DND-41 (cell line): ENCODE results near the gene CHN1.

ENCODE experiments used
- ATAC-seq: fragments of 200-7000 bp; cut with Tn5 transposase; 3 replicates; pipeline ENCODE4 v1.9.1; 2021; ENCODE audit warnings: low read depth; ENCODE audit not compliant: insufficient read depth
- DNase-seq: peaks from one replicate; pipeline ENCODE4 v3.0.0-alpha.2; 2020
- H2AFZ ChIP-seq: 2 replicates; pipeline ENCODE4 v1.6.0; 2012; ENCODE audit warnings: low read depth, low read length
- H3K27ac ChIP-seq: 2 replicates; pipeline ENCODE4 v1.5.1; 2012; ENCODE audit warnings: low read length, inconsistent platforms
- H3K27me3 ChIP-seq: fragments of 200-600 bp; sonication (generic); 2 replicates; pipeline ENCODE4 v1.6.0; 2012; ENCODE audit warnings: low read length, mild to moderate bottlenecking, inconsistent platforms; ENCODE audit not compliant: insufficient read depth, poor library complexity
- H3K36me3 ChIP-seq: 2 replicates; pipeline ENCODE4 v1.5.1; 2012; ENCODE audit warnings: low read length, inconsistent platforms; ENCODE audit not compliant: insufficient read depth
- H3K4me1 ChIP-seq: 2 replicates; pipeline ENCODE4 v1.5.1; 2012; ENCODE audit warnings: mild to moderate bottlenecking, low read length; ENCODE audit not compliant: insufficient read depth
- H3K4me2 ChIP-seq: 2 replicates; pipeline ENCODE4 v1.6.0; 2012; ENCODE audit warnings: mild to moderate bottlenecking, moderate library complexity, low read length, inconsistent platforms; ENCODE audit not compliant: insufficient read depth
- H3K4me3 ChIP-seq, 2 experiments: fragments of 200-600 bp in 1 of 2; shearing (Covaris generic) in 1 of 2; 2 replicates each; pipeline ENCODE4 v1.5.1; 2012 to 2016; ENCODE audit warnings: inconsistent platforms in 2 of 2, low read length in 2 of 2, mild to moderate bottlenecking in 2 of 2, low read depth in 1 of 2, moderate library complexity in 1 of 2
- H3K79me2 ChIP-seq: 2 replicates; pipeline ENCODE4 v1.6.0; 2012; ENCODE audit warnings: low read length, inconsistent platforms; ENCODE audit not compliant: insufficient read depth
- H3K9ac ChIP-seq: 2 replicates; pipeline ENCODE4 v1.6.0; 2012; ENCODE audit warnings: low read depth, mild to moderate bottlenecking, inconsistent platforms, low read length, moderate library complexity
- H3K9me3 ChIP-seq: 2 replicates; pipeline ENCODE4 v1.5.1; 2012; ENCODE audit warnings: low read length, moderate library complexity, mild to moderate bottlenecking, inconsistent platforms; ENCODE audit not compliant: insufficient read depth, severe bottlenecking
- H4K20me1 ChIP-seq: 2 replicates; pipeline ENCODE4 v1.6.0; 2012; ENCODE audit warnings: low read length; ENCODE audit not compliant: insufficient read depth
- EZH2 ChIP-seq: IDR thresholded peaks from 3 replicates; pipeline ENCODE4 v1.6.1; 2012; ENCODE audit warnings: borderline replicate concordance, low read depth, mild to moderate bottlenecking, moderate library complexity, low read length, inconsistent platforms; ENCODE audit not compliant: severe bottlenecking
- TF ChIP-seq, protein P1 (sequence below): IDR thresholded peaks from 2 replicates; pipeline ENCODE4 v1.5.1; 2012; ENCODE audit warnings: borderline replicate concordance, low read length, moderate library complexity, mild to moderate bottlenecking; ENCODE audit not compliant: poor library complexity, severe bottlenecking; ENCODE audit errors: extremely low read depth

Gene CHN1

DNA sequence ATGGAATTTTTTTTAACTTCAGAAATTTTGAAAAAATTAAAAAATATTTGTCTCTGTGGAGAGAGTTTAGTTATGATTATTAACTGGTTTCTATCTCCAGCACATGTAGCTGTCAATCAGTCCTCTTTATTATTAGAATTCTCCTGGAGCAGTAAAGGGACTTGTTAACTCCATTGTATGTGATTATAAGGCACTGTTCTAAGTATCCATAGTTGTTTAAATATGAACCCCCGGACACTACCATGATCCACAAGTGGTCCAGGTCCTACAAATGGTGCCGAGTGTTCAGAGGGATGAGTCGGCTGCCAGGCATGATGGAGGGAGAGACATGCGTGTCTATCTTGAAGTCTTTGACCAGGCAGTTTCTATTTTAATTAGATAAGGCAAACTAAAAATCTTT is 241.4 kb downstream of the CHN1 start:
- no peak for TF ChIP-seq EZH2
- TF ChIP-seq, protein P1, sequence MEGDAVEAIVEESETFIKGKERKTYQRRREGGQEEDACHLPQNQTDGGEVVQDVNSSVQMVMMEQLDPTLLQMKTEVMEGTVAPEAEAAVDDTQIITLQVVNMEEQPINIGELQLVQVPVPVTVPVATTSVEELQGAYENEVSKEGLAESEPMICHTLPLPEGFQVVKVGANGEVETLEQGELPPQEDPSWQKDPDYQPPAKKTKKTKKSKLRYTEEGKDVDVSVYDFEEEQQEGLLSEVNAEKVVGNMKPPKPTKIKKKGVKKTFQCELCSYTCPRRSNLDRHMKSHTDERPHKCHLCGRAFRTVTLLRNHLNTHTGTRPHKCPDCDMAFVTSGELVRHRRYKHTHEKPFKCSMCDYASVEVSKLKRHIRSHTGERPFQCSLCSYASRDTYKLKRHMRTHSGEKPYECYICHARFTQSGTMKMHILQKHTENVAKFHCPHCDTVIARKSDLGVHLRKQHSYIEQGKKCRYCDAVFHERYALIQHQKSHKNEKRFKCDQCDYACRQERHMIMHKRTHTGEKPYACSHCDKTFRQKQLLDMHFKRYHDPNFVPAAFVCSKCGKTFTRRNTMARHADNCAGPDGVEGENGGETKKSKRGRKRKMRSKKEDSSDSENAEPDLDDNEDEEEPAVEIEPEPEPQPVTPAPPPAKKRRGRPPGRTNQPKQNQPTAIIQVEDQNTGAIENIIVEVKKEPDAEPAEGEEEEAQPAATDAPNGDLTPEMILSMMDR: no peak
- H3K9me3 ChIP-seq: no peaks in the 10 kb centered on the region
- DNase-seq (no peak), ATAC-seq (no peak)
- no peak overlapping the region for H2AFZ ChIP-seq
- H3K27me3 ChIP-seq: peaks cover 17% of the 10 kb centered on the region
- H3K4me1 ChIP-seq: no peaks in the 10 kb centered on the region
- no peaks in the 10 kb centered on the region for H4K20me1 ChIP-seq
- no peak overlapping the region for H3K9ac ChIP-seq
- H3K4me2 ChIP-seq: no peak overlapping the region
- H3K79me2 ChIP-seq: no peaks in the 10 kb centered on the region
- H3K4me3 ChIP-seq: no peak overlapping the region
- H3K36me3 ChIP-seq: no peaks in the 10 kb centered on the region
- no peak overlapping the region for H3K27ac ChIP-seq

DNA sequence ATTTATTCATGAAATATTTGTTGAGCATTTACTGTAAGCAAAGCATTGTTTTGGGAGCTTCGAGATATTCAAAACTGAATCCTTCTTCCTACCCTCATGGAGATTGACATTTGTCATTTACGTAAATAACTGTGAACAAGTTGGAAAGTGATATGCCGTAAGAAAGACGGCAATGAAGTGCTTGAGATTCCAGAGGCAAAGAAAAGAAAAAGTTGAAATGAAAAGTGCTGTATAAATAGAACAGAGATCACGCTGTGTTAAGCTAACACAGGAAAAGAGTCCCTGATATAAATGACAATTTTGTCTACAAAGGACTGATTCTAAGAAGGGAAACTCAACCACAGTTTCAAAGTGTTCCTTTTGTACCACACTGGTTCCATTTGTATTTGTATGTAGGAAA is 242.7 kb downstream of the CHN1 start:
- H3K27ac ChIP-seq: no peak overlapping the region
- no peaks in the 10 kb centered on the region for H3K9me3 ChIP-seq
- H3K4me2 ChIP-seq: no peak overlapping the region
- H2AFZ ChIP-seq: no peak overlapping the region
- H4K20me1 ChIP-seq: no peaks in the 10 kb centered on the region
- no peaks in the 10 kb centered on the region for H3K79me2 ChIP-seq
- ATAC-seq (no peak), DNase-seq (no peak)
- H3K36me3 ChIP-seq: no peaks in the 10 kb centered on the region
- no peaks in the 10 kb centered on the region for H3K4me1 ChIP-seq
- TF ChIP-seq, protein P1: no peak
- TF ChIP-seq EZH2: no peak
- H3K9ac ChIP-seq: no peak overlapping the region
- peaks cover 13% of the 10 kb centered on the region for H3K27me3 ChIP-seq
- no peak overlapping the region for H3K4me3 ChIP-seq

DNA sequence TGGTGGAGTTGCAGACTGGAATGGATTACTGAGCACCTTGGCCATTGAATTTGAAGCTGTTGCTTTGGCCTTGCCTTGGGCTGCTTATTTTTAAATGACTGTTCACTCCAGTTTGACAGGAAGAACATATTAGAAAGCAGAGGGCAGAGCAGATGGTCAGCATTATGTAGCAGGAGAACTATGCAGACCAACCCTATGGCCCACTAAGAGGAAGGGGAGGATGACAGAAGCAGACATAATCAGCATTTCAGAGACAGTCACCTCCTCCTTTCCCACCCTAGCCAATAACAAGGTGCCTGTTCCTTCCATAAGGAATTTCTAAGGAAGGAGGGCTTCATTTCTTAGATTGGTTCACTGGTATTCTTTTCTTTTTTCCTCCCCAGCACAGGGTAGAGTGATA is 243.3 kb downstream of the CHN1 start:
- no peak overlapping the region for H3K4me2 ChIP-seq
- H3K9me3 ChIP-seq: no peaks in the 10 kb centered on the region
- H4K20me1 ChIP-seq: no peaks in the 10 kb centered on the region
- H3K79me2 ChIP-seq: no peaks in the 10 kb centered on the region
- DNase-seq (no peak), ATAC-seq (no peak)
- H3K4me1 ChIP-seq: no peaks in the 10 kb centered on the region
- H3K36me3 ChIP-seq: no peaks in the 10 kb centered on the region
- no peak overlapping the region for H2AFZ ChIP-seq
- peaks cover 12% of the 10 kb centered on the region for H3K27me3 ChIP-seq
- no peak overlapping the region for H3K27ac ChIP-seq
- H3K4me3 ChIP-seq: no peak overlapping the region
- no peak for TF ChIP-seq EZH2
- TF ChIP-seq, protein P1: no peak
- H3K9ac ChIP-seq: no peak overlapping the region

DNA sequence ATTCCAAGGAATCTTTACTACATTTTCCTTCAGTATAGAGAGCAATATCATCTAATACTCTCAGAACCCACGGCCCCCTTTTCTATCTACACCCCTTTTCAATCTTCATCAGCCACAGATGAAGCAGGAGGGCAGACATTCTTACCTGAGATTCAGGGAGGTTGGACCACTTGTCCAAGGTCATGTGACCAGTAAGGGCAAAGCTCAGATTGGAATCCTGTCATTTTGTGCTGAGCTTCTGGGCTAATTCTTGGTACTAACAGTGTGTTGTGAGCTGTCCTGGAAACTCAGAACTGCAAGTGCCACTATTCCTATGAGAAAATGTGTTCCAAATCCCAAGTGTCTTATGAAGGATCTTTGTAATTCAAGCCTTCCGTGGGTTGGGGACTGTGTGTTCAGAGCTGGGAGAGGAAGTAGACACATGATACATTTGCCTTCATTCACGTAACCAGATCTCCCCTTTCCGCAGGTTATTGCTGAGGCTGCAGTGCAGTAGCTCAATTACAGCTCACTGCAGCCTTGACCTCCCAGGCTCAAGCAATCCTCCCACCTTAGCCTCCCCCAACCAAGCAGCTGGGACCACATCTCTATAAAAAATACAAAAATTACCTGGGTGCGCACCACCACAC is 244.2 kb downstream of the CHN1 start:
- TF ChIP-seq, protein P1: no peak
- TF ChIP-seq EZH2: no peak
- Histone ChIP-seq H3K27ac (no peak overlapping the region), H3K36me3 (no peaks in the 10 kb centered on the region), H3K4me1 (no peaks in the 10 kb centered on the region), H3K9ac (no peak overlapping the region), H2AFZ (no peak overlapping the region), H3K4me3 (no peak overlapping the region), H3K4me2 (no peak overlapping the region), H3K9me3 (no peaks in the 10 kb centered on the region), H3K27me3 (peaks cover 4% of the 10 kb centered on the region), H3K79me2 (no peaks in the 10 kb centered on the region), H4K20me1 (no peaks in the 10 kb centered on the region)
- no peak for DNase-seq
- ATAC-seq: no peak
